Effector memory CD8-positive, alpha-beta T cell (primary cell): ENCODE data around the gene E4F1.

Experiments
- ATAC-seq: fragments of 150-1000 bp; cut with Tn5 transposase; replicated peaks from 2 replicates; pipeline ENCODE4 v1.10.0; 2021; ENCODE audit warnings: mild to moderate bottlenecking, moderate library complexity
- DNase-seq, 3 experiments: peaks; one replicate each; pipeline ENCODE4 v3.0.0; 2021
- H3K27ac Mint-ChIP-seq, 2 donors: one replicate each; pipeline ENCODE4 v1.8.0; 2022; ENCODE audit warnings: mild to moderate bottlenecking in 2 of 2, mixed read lengths in 2 of 2, moderate library complexity in 2 of 2
- H3K27me3 Mint-ChIP-seq, 2 donors: one replicate each; pipeline ENCODE4 v1.8.0; 2022; ENCODE audit warnings: mixed read lengths in 2 of 2
- H3K36me3 Mint-ChIP-seq: one replicate; pipeline ENCODE4 v1.8.0; 2022; ENCODE audit warnings: mild to moderate bottlenecking, moderate library complexity, mixed read lengths; ENCODE audit not compliant: insufficient read depth
- H3K4me1 Mint-ChIP-seq, 2 donors: one replicate each; pipeline ENCODE4 v1.8.0; 2022; ENCODE audit warnings: low read depth in 2 of 2, mixed read lengths in 2 of 2
- H3K4me3 Mint-ChIP-seq, 2 donors: one replicate each; pipeline ENCODE4 v1.8.0; 2022; ENCODE audit warnings: mild to moderate bottlenecking in 2 of 2, mixed read lengths in 2 of 2, moderate library complexity in 2 of 2
- H3K9me3 Mint-ChIP-seq, 2 donors: one replicate each; pipeline ENCODE4 v1.8.0; 2022; ENCODE audit warnings: mixed read lengths in 2 of 2

The E4F1 gene

DNA sequence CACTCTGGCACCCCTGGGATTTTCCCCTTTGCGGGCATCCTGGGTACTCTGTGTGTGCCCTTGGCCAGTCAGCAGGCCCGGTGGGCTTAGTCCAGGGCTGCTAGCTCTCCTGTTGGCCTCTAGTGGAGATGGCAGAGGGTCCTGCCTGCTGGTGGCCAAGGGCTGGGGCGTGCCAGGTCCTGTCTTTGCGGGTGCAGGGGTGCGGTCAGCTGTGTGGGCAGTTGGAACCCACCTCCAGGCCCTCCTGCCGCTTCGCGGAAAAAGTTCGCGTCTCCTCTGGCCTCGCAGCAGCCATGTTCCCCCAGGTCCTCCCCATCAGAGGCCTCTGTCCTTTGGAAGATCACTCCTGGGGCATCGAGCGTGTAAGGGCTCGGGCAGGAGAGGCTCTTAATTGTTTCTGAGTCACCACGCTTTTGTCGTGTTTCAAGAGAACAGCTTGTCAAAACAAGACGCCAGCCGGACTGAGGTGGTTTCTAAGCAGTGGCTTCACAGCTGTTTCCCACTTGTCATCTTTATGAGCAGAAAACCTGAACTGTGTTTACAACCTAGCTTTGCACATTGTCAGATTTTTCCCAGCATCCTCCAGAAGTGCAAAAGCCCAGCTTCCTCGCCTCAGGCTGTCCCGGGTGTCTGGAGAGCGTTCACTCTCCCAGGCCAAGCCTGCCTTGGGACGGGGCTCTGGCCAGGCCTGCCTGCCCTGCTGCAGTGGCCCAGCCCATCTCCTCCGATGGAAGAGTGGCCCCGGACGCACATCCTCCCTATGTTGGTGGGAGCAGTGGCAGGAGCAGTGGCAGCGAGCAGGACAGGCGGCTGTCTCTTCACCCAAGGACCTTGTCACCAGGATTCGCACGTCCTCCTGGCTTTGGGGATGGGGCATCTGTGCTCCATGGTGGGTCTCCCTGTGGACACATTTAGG lies 7.9 kb downstream of the E4F1 start:
- H3K4me3 Mint-ChIP-seq, result no peak overlapping the region
- H3K27me3 Mint-ChIP-seq, result no peaks in the 10 kb centered on the region
- DNase-seq, result no peak
- no peak overlapping the region for H3K27ac Mint-ChIP-seq
- no peak for ATAC-seq
- H3K9me3 Mint-ChIP-seq, result no peaks in the 10 kb centered on the region
- H3K4me1 Mint-ChIP-seq, result peaks cover 0 to 5% of the 10 kb centered on the region in 2 donors
- peaks cover 31% of the 10 kb centered on the region for H3K36me3 Mint-ChIP-seq

DNA sequence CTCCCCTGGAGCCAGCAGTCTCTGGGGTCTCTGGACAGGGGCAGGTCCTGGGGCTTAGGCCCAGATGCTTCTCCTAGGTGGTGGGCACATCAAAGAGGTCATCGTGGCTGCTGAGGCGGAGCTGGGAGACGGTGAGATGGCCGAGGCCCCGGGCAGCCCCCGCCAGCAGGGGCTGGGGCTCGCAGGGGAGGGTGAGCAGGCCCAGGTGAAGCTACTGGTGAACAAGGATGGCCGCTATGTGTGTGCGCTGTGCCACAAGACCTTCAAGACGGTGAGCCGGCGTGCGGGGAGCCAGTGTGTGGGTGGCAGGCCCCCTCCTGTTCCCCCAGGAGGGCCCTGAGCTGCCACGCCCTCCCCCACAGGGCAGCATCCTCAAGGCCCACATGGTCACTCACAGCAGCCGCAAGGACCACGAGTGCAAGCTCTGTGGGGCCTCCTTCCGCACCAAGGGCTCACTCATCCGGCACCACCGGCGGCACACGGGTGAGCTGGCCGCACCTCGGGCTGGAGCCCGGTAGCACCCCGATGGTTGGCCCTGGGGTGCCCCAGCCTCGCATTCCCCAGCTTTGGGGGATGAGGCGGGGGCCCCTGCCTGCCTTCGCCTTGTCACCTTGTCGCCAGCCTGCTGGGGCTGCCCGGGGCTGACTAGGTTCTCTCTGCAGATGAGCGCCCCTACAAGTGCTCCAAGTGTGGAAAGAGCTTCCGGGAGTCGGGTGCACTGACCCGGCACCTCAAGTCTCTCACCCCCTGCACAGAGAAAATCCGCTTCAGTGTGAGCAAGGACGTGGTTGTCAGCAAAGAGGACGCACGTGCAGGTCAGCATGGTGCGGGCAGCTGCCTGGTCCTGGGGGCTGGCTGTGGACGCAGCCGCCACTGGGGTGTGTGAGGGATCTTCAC lies 9.0 kb downstream of the E4F1 start:
- Mint-ChIP-seq H3K9me3 (no peaks in the 10 kb centered on the region), H3K4me3 (no peak overlapping the region), H3K27ac (no peak overlapping the region), H3K27me3 (no peaks in the 10 kb centered on the region), H3K36me3 (peaks cover 26% of the 10 kb centered on the region), H3K4me1 (peaks cover 0 to 2% of the 10 kb centered on the region in 2 donors)
- ATAC-seq (no peak), DNase-seq (no peak)

DNA sequence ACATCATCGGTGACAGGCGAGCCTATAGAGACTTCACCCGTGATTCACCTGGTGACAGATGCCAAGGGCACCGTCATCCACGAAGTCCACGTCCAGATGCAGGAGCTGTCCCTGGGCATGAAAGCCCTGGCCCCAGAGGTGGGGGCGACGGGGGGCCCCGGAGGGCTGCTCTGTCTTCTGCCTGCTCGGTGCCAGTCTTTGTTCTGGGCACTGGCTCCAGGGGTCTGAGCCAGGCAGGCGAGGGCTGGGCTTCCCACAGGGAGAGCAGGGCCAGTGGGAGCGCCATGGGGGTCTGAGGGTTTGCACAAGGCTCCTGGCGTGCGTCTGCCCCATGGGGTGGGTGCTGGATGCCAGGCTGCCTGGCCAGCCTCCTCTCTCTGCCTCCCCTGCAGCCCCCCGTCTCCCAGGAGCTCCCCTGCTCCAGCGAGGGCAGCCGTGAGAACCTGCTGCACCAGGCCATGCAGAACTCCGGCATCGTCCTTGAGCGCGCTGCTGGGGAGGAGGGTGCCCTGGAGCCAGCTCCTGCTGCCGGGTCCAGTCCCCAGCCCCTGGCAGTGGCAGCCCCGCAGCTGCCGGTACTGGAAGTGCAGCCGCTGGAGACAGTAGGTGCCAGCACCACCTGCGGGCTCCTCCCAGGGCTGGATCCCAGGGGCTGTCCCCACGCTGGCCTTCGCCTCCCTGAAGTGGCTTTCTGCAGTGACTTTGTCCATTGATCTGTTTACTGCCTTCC lies 9.8 kb downstream of the E4F1 start:
- Mint-ChIP-seq H3K9me3 (no peaks in the 10 kb centered on the region), H3K4me3 (no peak overlapping the region), H3K36me3 (peaks cover 24% of the 10 kb centered on the region), H3K4me1 (peaks cover 0 to 2% of the 10 kb centered on the region in 2 donors), H3K27ac (no peak overlapping the region), H3K27me3 (no peaks in the 10 kb centered on the region)
- ATAC-seq, result no peak
- no peak for DNase-seq

DNA sequence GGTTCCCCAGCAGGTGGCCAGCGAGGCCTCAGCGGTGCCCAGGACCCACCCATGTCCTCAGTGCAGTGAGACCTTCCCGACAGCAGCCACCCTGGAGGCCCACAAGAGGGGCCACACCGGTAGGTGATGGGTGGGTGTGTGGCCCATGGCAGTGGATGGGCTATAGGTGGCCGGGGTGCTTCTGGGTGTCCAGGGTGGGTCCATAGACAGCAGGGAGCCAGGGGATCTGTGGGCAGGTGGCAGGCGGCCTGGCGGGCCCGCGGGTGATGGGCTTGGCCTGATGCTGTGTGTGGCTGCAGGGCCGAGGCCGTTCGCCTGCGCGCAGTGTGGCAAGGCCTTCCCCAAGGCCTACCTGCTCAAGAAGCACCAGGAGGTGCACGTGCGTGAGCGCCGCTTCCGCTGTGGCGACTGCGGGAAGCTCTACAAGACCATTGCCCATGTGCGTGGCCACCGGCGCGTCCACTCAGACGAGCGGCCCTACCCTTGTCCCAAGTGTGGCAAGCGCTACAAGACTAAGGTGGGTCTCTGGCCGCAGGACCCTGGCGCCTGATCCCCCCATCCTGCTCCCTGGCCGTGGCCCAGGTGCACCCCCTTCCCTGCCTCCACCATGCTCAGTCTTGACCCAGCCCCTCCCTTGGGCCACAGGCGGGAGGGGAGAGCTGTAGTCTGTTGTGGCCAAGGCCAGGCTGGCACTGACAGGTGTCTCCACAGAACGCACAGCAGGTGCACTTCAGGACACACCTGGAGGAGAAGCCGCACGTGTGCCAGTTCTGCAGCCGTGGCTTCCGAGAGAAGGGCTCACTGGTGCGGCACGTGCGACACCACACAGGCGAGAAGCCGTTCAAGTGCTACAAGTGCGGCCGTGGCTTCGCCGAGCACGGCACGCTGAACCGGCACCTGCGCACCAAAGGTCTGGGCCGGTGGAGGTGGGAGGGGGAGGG lies 10.8 kb downstream of the E4F1 start:
- DNase-seq (no peak), ATAC-seq (no peak)
- Mint-ChIP-seq H3K27me3 (no peaks in the 10 kb centered on the region), H3K9me3 (no peaks in the 10 kb centered on the region), H3K4me3 (no peak overlapping the region), H3K36me3 (peaks cover 21% of the 10 kb centered on the region), H3K27ac (no peak overlapping the region), H3K4me1 (peaks cover 0 to 2% of the 10 kb centered on the region in 2 donors)

DNA sequence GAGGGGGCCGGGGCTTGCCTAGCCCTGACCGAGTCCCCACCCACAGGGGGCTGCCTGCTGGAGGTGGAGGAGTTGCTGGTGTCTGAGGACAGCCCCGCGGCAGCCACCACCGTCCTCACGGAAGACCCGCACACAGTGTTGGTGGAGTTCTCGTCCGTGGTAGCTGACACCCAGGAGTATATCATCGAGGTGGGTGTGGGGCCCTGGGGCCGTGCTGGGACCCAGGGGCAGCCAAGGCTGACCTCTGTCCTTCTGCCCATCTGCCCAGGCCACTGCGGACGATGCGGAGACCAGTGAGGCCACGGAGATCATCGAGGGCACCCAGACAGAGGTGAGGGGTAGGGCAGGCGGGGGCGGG lies 11.4 kb downstream of the E4F1 start:
- Mint-ChIP-seq H3K4me3 (no peak overlapping the region), H3K36me3 (peaks cover 16% of the 10 kb centered on the region), H3K9me3 (no peaks in the 10 kb centered on the region), H3K27ac (no peak overlapping the region), H3K4me1 (peaks cover 0 to 2% of the 10 kb centered on the region in 2 donors), H3K27me3 (no peaks in the 10 kb centered on the region)
- no peak for DNase-seq
- no peak for ATAC-seq

DNA sequence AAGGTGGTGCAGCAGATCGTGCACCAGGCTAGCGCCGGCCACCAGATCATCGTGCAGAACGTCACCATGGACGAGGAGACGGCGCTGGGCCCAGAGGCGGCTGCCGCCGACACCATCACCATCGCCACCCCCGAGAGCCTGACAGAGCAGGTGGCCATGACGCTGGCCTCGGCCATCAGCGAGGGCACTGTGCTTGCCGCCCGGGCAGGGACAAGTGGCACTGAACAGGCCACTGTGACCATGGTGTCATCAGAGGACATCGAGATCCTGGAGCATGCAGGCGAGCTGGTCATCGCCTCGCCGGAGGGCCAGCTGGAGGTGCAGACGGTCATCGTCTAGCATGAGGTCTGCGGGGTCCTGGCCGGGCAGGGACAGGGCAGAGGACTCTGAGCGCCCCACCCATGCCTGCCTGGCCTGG lies 11.9 kb downstream of the E4F1 start:
- Mint-ChIP-seq H3K27me3 (no peaks in the 10 kb centered on the region), H3K4me1 (peaks cover 0 to 2% of the 10 kb centered on the region in 2 donors), H3K27ac (no peak overlapping the region), H3K9me3 (no peaks in the 10 kb centered on the region), H3K4me3 (no peak overlapping the region), H3K36me3 (peaks cover 13% of the 10 kb centered on the region)
- DNase-seq, result no peak
- no peak for ATAC-seq

DNA sequence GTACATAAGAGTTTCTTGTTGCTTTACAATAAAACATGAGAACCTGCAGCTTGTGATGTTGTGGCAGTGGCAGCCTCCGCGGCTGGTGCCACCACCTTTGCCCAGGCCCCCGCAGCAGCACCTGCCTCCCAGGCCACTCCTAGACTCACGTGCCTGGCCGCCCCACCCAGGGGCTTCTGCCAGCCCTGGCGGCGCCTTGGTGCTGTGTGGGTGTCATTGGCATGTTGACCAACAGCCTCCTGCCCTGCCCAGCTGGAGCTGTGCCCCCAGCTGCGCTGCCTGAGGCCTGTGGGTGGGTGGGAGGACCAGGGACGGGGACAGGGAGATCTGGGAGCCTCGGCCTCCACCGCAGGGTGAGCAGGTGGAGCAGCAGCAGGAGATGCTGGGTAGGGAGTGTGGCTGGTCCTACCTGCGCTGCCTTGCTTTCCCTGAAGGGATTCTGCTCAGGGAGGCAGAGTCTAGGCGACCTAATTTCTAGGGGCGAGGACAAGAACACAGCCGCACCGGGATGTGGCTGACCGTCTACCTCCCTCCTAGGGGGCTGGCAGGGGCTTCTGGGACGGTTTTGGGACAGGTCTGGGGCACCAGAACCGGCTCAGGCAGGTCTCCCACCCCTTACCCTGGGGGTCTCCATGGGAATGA lies 12.4 kb downstream of the E4F1 start:
- ATAC-seq (no peak), DNase-seq (no peak)
- no peaks in the 10 kb centered on the region for H3K9me3 Mint-ChIP-seq
- H3K4me3 Mint-ChIP-seq, result peak overlapping the region in 1 of 2 donors; percentile 14
- H3K27ac Mint-ChIP-seq, result no peak overlapping the region
- H3K36me3 Mint-ChIP-seq, result peaks cover 10% of the 10 kb centered on the region
- H3K27me3 Mint-ChIP-seq, result no peaks in the 10 kb centered on the region
- peaks cover 0 to 2% of the 10 kb centered on the region in 2 donors for H3K4me1 Mint-ChIP-seq

DNA sequence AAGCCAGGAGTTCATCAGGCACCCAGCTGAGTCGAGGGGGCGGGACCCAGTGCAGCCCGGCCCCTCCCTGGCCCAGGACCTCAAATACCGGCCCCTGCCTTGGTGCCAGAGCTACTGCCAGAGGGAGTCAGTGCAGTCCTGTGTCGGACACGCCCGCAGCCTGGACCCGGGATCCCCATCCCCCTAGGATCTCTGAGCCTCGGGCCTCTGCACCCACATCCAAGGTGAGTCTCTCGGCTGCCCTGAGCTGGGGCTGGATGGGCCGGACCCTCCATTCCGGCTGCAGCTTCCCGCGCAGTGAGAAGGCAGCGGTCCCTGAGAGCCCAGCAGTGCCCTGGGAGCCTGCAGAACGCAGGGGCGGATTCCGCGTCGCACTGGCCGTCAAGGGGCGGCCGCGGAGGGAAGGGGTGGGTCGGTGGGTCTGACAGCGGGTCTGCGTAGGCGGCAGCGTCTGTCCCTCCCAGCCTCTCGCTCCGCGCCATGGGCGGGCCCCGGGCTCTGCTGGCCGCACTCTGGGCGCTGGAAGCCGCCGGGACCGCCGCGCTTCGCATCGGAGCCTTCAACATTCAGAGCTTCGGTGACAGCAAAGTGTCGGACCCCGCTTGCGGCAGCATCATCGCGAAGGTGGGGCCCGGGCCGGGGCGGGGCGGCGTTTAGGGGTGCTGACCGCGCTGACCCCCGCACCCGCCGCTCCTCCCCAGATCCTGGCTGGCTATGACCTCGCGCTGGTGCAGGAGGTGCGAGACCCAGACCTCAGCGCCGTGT lies 13.1 kb downstream of the E4F1 start, which contains the start of gene DNASE1L2:
Gene DNASE1L2 (plus strand): TSS at position 108 of the 765 bp plus-strand sequence. CDS start 373 bp downstream, at position 481.
- H3K27me3 Mint-ChIP-seq, result no peaks in the 10 kb centered on the region
- no peak within 1 kb of the TSS for H3K27ac Mint-ChIP-seq
- ATAC-seq, result no peak
- H3K9me3 Mint-ChIP-seq, result no peaks in the 10 kb centered on the region
- H3K36me3 Mint-ChIP-seq, result peaks cover 10% of the 10 kb centered on the region
- H3K4me1 Mint-ChIP-seq, result peaks cover 0 to 2% of the 10 kb centered on the region in 2 donors
- DNase-seq, result no peak
- H3K4me3 Mint-ChIP-seq, result peak within 1 kb of the TSS in 1 of 2 donors; percentile 14

DNA sequence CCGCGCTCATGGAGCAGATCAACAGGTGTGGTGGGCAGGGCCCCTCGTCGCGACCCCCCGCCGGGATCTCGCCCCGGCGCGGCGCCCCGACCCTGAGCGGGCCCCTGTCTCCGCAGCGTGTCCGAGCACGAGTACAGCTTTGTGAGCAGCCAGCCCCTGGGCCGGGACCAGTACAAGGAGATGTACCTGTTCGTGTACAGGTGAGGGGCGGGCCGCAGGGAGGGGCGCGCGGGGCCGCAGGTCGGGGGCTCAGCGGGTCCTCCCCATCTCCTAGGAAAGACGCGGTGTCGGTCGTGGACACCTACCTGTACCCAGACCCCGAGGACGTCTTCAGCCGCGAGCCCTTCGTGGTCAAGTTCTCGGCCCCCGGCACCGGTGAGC lies 13.7 kb downstream of the E4F1 start:
- DNase-seq (no peak), ATAC-seq (no peak)
- Mint-ChIP-seq H3K36me3 (peaks cover 11% of the 10 kb centered on the region), H3K4me1 (peaks cover 0 to 2% of the 10 kb centered on the region in 2 donors), H3K27me3 (no peaks in the 10 kb centered on the region), H3K9me3 (no peaks in the 10 kb centered on the region), H3K27ac (no peak overlapping the region), H3K4me3 (no peak overlapping the region)

DNA sequence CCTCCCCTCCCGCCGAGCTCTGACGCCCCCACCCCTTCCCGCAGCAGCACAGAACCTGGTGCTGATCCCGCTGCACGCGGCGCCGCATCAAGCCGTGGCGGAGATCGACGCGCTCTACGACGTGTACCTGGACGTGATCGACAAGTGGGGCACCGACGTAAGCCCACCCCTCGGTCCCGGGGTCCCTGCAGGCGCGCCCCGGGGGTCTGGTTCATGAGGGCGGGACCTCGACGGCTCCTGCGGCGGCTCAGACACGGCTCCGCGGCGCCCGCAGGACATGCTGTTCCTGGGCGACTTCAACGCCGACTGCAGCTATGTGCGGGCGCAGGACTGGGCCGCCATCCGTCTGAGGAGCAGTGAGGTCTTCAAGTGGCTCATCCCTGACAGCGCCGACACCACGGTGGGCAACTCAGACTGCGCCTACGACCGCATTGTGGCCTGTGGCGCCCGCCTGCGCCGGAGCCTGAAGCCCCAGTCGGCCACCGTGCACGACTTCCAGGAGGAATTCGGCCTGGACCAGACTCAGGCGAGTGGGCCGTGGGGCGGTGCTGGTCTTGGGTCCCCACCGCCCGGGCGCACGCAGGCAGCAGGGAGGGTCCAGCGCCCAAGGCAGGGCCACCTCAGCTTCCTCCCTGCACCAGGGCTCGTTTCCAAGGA lies 14.2 kb downstream of the E4F1 start:
- Mint-ChIP-seq H3K36me3 (peaks cover 11% of the 10 kb centered on the region), H3K9me3 (no peaks in the 10 kb centered on the region)

DNA sequence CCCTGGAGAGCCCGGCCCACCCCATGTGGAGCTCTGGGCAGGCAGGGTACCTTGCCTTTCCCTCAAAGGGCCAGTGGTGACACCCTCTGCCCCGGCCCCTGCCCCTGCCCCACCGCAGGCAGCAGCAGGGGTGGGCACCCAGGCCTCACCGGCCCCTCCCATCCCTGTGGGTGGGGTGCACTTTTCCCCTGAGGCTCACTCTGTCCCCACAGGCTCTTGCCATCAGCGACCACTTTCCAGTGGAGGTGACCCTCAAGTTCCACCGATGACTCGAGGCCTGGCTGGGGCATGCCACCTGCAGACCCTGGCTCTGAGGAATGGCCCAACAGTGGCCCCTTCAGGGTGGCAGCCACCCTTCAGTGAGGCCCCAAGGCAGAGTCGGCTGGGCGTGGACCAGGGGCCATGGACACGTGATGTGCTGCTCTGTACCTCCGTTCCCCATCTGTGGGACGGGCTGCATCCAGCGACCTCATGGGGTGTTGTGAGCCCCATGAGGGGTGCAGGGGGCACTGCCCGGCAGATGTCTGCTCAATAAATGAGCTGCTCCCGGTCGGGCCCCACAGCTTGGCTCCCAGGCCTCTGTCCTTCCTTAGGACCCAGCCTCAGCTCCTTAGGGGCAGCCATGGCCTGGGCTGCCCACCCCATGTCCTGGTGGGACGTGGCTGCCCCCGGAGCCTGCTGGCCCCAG lies 14.9 kb downstream of the E4F1 start:
- no peak for ATAC-seq
- no peak overlapping the region for H3K4me3 Mint-ChIP-seq

More for the DNA sequence above, 14.2 kb downstream of the E4F1 start:
- Mint-ChIP-seq H3K4me3 (no peak overlapping the region), H3K27ac (no peak overlapping the region), H3K27me3 (no peaks in the 10 kb centered on the region), H3K4me1 (peaks cover 0 to 2% of the 10 kb centered on the region in 2 donors)
- ATAC-seq (no peak), DNase-seq (no peak)

More for the DNA sequence above, 14.9 kb downstream of the E4F1 start:
- H3K9me3 Mint-ChIP-seq, result no peaks in the 10 kb centered on the region
- H3K4me1 Mint-ChIP-seq, result peaks cover 0 to 2% of the 10 kb centered on the region in 2 donors
- no peaks in the 10 kb centered on the region for H3K27me3 Mint-ChIP-seq
- H3K36me3 Mint-ChIP-seq, result peaks cover 11% of the 10 kb centered on the region
- DNase-seq, result no peak
- no peak overlapping the region for H3K27ac Mint-ChIP-seq
